WERI-Rb-1 (cell line): ENCODE data around the gene TMEM255B.
"Not testable (repeated sequence)": the region's sequence is repeated elsewhere in the genome, so short reads cannot be mapped to it uniquely, and the experiment has no call there.

Source experiments
- DNase-seq: peaks from one replicate; pipeline ENCODE4 v3.0.0-alpha.2; 2020
- H3K27ac ChIP-seq: fragments of 250-450 bp; sonication (Bioruptor Pico); 2 replicates; pipeline ENCODE4 v1.5.1; 2020; ENCODE audit warnings: mild to moderate bottlenecking, moderate library complexity
- H3K27me3 ChIP-seq: fragments of 250-450 bp; sonication (Bioruptor Pico); 2 replicates; pipeline ENCODE4 v1.5.1; 2021; ENCODE audit warnings: mild to moderate bottlenecking, low read depth, moderate library complexity; ENCODE audit not compliant: insufficient read depth, severe bottlenecking
- H3K36me3 ChIP-seq: fragments of 250-450 bp; sonication (Bioruptor Pico); 2 replicates; pipeline ENCODE4 v1.5.1; 2020; ENCODE audit warnings: mild to moderate bottlenecking, moderate library complexity
- H3K4me3 ChIP-seq: 2 replicates; pipeline ENCODE4 v1.5.1; 2011; ENCODE audit warnings: low read depth, mild to moderate bottlenecking, control low read depth, low read length
- H3K9me3 ChIP-seq: fragments of 250-450 bp; sonication (Bioruptor Pico); 2 replicates; pipeline ENCODE4 v1.5.1; 2021; ENCODE audit warnings: mild to moderate bottlenecking, moderate library complexity; ENCODE audit not compliant: severe bottlenecking
- CTCF ChIP-seq: IDR thresholded peaks from 2 replicates; pipeline ENCODE4 v1.5.1; 2011; ENCODE audit warnings: low read depth, mild to moderate bottlenecking, control low read depth, inconsistent platforms, low read length

The TMEM255B gene

GRCh38 chr13:113751491-113751890 is 7.5 kb upstream of the TMEM255B start:
- DNase-seq = no peak
- peaks cover 10% of the 10 kb centered on the region for H3K9me3 ChIP-seq
- H3K36me3 ChIP-seq = no peaks in the 10 kb centered on the region
- H3K4me3 ChIP-seq = no peak overlapping the region
- no peak overlapping the region for H3K27ac ChIP-seq
- peaks cover 36% of the 10 kb centered on the region for H3K27me3 ChIP-seq
- no peak for TF ChIP-seq CTCF

- H3K36me3 ChIP-seq, DNase-seq, H3K27ac ChIP-seq, H3K4me3 ChIP-seq: not testable (repeated sequence)
- H3K27me3 ChIP-seq = peaks cover 28% of the 10 kb centered on the region
- H3K9me3 ChIP-seq = peaks cover 10% of the 10 kb centered on the region
Measured at GRCh38 chr13:113752211-113752986, 6.6 kb upstream of the TMEM255B start.

GRCh38 chr13:113753171-113753570 is 5.9 kb upstream of the TMEM255B start:
- peaks cover 22% of the 10 kb centered on the region for H3K27me3 ChIP-seq
- no peaks in the 10 kb centered on the region for H3K36me3 ChIP-seq
- peaks cover 10% of the 10 kb centered on the region for H3K9me3 ChIP-seq
- no peak overlapping the region for H3K27ac ChIP-seq
- TF ChIP-seq CTCF = no peak
- no peak for DNase-seq
- H3K4me3 ChIP-seq = no peak overlapping the region

GRCh38 chr13:113754242-113754641 is 4.8 kb upstream of the TMEM255B start:
- no peak overlapping the region for H3K4me3 ChIP-seq
- peaks cover 17% of the 10 kb centered on the region for H3K27me3 ChIP-seq
- no peak overlapping the region for H3K27ac ChIP-seq
- peaks cover 10% of the 10 kb centered on the region for H3K9me3 ChIP-seq
- no peaks in the 10 kb centered on the region for H3K36me3 ChIP-seq
- DNase-seq = no peak
- no peak for TF ChIP-seq CTCF

- Histone ChIP-seq H3K4me3 (no peak overlapping the region), H3K27me3 (peaks cover 17% of the 10 kb centered on the region), H3K27ac (no peak overlapping the region), H3K9me3 (peaks cover 10% of the 10 kb centered on the region), H3K36me3 (no peaks in the 10 kb centered on the region)
- DNase-seq = no peak
- no peak for TF ChIP-seq CTCF
Measured at GRCh38 chr13:113754691-113755090, 4.3 kb upstream of the TMEM255B start.

- Histone ChIP-seq H3K27ac (no peak overlapping the region), H3K36me3 (no peaks in the 10 kb centered on the region), H3K9me3 (peaks cover under 1% of the 10 kb centered on the region), H3K4me3 (no peak overlapping the region), H3K27me3 (peaks cover 30% of the 10 kb centered on the region)
- TF ChIP-seq CTCF = no peak
- DNase-seq = peak; percentile 5
Measured at GRCh38 chr13:113756441-113757097, 2.5 kb upstream of the TMEM255B start.
